Hepatic stellate cell (primary cell): Measurements from ENCODE around the gene TMEM47.

ENCODE experiments used
- DNase-seq: peaks from one replicate; pipeline ENCODE4 v3.0.0; 2011; ENCODE audit warnings: low spot score

The TMEM47 gene

GRCh38 chrX:34656842-34657725 lies at the start of gene TMEM47:
Gene TMEM47 (minus strand): TSS chrX:34657285. CDS start chrX:34657029, 256 bp downstream.
- peak; percentile 53 for DNase-seq

DNA sequence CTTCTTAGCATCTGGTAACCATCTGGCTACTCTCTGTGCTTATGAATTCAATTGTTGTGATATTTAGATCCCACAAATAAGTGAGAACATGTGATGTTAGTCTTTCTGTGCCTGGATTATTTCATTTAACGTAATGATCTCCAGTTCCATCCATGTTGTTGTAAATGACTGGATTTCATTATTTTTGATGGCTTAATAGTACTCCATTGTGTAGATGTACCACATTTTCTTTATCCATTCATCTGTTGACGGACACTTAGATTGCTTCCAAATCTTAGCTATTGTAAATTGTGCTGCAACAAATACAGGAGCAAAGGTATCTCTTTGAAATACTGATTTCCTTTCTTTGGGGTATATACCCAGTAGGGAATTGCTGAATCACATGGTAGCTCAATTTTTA lies 30.0 kb upstream of the TMEM47 start:
- no peak for DNase-seq

DNA sequence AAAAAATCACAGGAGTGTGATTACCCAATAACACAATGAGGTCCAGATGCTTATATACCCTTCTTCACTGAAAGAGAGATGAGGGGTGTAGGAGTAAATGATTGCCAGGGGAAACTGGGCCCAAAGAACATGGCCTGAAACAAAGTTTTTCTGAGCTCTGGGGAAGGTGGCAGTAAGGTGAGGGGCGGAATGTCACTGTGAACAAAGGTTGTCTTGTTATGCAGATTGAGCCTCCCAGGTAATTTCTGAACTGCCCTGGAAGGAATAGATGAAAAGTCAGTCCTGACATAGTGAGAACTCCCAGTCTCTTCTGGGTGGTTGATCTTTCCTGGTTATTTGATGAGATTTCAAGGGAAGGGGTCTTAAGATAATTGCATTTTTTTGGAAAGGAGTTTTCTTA lies 2.5 kb upstream of the TMEM47 start:
- no peak for DNase-seq

GRCh38 chrX:34658326-34658725 lies 1.2 kb upstream of the TMEM47 start:
- no peak for DNase-seq

DNA sequence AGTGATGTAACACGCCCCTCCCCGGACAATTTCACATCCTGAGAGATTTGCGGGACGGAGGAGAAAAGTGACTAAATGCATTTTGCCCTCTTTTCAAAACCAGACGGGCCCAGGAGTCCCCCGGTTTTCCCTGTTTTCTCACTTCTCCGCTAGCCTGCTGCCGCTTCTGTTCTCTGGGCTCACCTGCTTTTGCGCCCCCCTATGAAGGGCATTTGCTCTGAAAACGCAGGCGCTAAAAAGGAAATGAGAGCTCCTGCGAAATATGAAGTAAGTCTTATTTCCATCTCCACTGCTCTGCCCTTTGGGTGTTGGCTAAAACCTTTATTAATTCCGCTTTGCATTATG lies 613 bp upstream of the TMEM47 start:
- no peak for DNase-seq

DNA sequence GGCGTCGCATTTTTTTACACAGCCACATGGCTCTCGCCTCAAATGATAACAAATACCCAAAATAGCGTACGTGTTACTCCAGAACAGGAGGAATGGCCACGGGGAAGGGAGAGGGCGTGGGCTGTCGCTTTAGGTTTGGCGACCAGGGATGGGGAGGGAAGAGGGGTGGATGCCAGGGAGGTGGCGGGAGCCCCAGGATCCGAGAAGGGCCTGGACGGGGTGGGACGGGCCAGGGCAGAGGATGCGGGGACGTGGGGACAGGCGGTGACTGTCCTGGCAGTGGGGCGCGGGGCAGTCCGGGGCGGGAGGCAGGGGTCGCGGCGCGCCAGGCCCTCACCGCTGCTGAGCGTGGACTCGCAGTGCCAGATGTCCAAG lies 631 bp downstream of the TMEM47 start:
- no peak for DNase-seq

DNA sequence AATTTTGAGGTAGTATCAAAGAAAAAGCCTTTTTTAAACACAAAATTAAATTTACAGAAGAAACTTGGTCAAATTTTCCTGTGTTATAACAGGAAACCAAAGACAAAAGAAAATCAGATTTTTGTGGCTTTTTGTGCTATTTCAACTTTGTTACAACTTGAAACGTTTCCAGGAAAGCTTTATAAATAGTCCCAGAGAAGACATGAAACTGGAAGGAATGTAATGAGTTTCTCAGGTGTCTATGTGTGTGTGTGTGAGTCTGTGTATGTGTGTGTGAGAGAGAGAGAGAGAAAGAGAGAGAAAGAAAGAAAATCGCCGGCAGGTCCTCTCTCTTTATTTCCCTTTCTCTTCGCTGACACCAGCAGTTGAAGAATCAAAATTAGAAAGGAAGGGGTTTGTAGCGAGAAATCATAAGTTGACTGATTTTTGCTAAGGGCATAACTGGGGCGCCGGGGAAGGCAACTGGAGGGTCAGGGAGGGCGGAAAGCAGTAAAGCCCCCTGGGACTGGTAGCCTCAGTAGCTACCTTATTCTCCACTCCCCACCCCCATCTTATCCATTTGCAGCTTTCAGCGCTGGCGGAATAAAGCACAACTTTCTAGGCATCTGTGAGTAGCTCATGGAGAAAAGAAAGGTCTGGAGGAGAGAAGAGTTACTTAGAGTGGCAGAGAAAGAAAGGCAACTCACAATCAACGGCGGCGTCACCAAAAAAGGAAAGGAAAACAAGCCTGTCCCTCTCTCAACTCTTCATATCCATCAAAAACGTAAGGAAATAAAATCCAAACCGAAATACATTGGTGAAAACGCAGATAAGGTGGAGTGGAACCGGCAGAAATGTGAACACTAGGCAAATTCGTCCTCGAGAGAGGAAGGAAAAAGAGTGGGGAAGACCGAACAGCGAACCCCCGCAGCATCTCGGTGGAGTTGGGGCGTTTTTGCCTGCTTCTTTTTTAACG lies 1.3 kb downstream of the TMEM47 start:
- no peak for DNase-seq

DNA sequence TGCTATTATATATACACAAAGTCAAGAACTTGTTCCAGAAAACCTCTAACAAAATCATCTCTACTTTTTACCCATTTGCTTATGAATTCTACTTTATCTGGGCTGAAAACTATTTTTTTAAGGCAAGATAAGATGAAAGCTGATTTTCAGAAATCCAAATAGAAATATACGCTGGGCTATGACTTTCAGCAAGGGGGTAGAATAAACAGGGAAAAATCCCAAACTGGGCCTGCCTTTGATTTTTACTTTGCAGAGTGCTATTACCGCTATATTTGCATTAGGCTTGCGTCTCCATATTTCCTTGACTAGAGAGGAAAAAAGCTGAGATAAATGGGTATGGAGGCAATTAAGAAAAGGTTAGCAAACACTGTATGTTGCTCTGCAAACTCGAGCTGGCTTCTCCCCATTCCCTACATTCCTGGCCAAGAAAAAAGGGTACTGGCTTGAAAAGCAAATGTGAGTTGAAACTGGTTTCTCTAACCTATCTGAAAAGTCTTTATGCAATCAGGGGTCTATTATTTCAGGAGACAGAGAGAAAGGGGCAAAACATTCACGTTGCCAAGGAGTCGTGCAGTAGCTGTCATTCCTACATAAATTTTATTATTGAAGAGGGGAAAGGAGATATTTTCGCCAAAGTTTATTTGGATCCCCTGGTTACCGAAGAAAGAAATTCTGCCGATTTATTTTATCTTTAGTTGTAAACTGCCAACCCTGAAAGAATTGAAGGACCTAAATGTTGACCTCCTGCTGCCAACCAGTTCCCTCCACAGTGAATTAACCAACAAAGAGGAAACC lies 2.2 kb downstream of the TMEM47 start:
- no peak for DNase-seq

- no peak for DNase-seq
These were observed 3.3 kb downstream of the TMEM47 start for GRCh38 chrX:34653811-34654210.

GRCh38 chrX:34642849-34643248 lies 14.2 kb downstream of the TMEM47 start:
- DNase-seq: no peak

DNA sequence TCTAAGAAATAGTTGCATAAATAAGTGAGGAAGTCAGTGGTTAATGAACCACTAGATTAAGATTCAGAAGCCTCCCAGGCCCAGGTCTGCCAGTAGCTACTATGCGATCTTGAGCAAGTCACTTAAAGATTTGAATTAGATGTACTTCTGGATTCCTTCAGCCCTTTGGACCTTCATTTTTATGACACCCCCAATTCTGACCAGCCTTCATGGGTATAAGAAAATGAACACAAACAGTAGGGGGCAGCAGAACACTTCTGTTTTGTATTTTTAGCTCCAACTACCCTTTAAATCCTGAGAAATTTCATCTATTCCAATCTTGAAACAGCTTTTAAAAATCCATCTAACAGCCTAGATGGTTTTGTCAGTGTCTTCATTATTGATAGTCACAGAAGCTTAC lies 19.0 kb downstream of the TMEM47 start:
- no peak for DNase-seq

- DNase-seq: no peak
These were observed 22.7 kb downstream of the TMEM47 start for GRCh38 chrX:34634349-34634748.

- DNase-seq: no peak
These were observed 24.7 kb downstream of the TMEM47 start for GRCh38 chrX:34632384-34632783.

DNA sequence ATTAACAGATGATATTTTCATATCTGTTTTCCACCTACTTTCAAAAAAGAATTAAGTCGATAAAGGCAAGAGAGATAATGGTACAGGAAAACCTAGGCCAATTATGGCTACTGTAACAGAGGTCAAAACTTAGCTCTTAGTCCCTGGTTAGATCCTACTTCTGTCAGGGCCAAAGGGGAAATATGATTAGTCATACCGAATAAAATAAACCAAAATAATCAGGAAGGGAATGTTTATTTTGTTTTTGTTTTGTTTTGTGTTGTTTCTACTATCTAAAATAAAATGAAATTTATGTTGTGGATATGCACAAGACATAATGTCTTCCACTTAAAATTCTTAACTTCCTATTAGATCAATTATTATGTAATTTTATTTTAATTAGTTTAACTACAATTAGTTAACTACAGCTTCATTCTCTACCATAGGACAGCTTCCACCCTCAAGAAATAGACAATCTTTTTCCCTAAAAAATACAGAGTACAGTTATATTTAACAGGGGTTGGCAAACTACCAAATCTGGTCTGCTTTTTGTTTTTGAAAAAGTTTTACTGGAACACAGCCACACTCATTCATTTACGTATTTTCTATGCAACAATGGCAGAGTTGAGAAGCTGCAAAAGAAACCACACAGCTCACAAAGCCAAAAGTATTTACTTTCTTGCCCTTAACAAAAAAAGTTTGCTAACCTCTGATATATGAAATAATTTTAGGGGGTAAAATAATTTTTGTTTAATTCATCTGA lies 25.4 kb downstream of the TMEM47 start:
- DNase-seq: no peak

GRCh38 chrX:34629572-34629971 lies 27.5 kb downstream of the TMEM47 start:
- no peak for DNase-seq

DNA sequence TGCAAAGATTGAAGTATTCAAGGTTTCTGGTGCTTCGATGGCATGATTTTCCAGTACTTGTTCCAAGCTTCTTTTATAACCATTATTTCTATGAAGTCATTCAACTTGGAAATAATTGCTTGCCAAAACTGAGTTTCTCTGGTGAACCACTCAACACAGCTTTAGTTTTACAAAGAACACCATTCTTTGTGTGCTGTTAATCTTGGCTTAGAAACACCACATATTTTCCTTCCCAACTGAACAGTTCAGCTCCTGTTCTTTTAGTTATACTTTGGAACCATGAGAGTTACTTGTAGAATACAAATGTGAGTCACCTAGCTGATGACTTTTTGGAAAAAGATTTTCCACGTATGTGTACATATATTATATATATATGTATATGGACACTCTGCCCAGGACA lies 32.7 kb downstream of the TMEM47 start:
- no peak for DNase-seq

DNA sequence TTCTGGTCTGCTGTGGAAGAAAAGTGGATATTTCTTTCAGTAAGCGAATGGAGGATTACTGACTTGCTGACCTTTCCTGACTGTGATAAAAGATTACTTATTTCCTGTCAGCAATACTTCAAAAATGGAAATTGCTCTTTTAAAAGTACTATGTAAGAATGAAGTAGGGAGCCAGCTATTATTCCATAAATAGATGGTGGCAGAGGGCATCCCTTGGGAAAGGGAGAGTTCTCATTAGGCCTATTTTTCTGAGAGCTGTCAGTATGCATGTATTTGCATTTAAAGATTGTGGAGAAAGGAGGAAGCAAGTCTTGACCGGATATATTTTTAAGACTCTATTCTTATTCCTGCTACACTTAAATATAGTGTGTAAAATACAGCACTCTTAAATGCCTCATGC lies 37.2 kb downstream of the TMEM47 start:
- DNase-seq: no peak

DNA sequence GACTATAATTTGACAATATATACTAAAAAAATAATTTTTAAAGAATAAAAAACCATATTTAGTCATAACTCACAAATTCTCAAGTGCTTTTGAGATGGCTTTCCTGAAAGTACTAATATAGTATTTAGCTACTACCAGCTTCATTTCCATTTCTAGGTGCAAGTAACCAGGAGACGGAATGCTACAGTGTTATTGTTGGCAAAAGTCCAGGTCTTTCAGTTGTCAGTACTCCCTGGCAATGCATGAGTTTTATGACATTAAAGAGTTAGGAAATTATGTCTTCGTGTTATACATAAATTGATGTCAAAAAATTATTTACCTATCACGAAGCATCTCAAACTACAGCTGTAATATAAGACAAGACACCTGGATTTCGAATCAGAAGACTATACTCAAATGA lies 45.0 kb downstream of the TMEM47 start:
- DNase-seq: no peak

- no peak for DNase-seq
These were observed 58.7 kb downstream of the TMEM47 start for GRCh38 chrX:34598362-34598761.

- DNase-seq: no peak
These were observed 70.1 kb downstream of the TMEM47 start for GRCh38 chrX:34586936-34587335.

DNA sequence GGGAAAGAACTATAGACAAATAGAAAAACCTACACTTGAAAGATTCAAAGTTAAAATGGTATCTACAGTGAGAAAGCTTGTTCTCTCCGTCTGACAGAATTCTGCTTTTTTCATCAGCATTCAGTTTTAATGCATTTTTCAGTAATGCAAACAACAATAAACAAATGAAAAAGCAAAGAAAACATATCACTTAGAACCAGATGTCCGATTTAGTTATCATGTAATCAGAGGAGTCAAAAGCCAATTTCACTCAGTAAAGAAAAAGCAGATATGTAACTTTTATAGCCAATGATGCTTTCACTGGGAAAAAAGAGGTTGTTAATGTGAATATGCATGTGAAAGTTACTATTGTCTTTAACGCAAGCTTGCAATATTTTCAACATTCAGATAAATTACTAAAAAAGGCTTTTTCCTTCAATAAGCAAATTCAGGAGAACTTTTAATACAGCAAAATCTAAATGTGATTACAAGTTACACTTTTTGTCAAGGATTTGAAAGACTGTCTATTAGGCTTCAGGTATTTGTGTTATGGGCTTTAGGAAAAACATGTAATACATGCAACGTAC lies 70.7 kb downstream of the TMEM47 start:
- DNase-seq: no peak
